T-helper 1 cell treated with Interleukin-12 subunit alpha and Interleukin-12 subunit beta and Interleukin-4 antibody, amounts not matched to agents 30 μg/mL and 1 μg/mL, for 36 hours (primary cell): Measurements from ENCODE around the gene SMARCC2.

Experiments used
- H3K27ac Mint-ChIP-seq: one replicate; pipeline ENCODE4 v1.8.0; 2021; ENCODE audit warnings: mild to moderate bottlenecking, mixed read lengths
- H3K27me3 Mint-ChIP-seq: one replicate; pipeline ENCODE4 v1.8.0; 2021; ENCODE audit warnings: low read depth, mixed read lengths
- H3K36me3 Mint-ChIP-seq: one replicate; pipeline ENCODE4 v1.8.0; 2021; ENCODE audit warnings: low read depth, mixed read lengths
- H3K4me1 Mint-ChIP-seq: one replicate; pipeline ENCODE4 v1.8.0; 2021; ENCODE audit warnings: low read depth, mixed read lengths
- H3K4me3 Mint-ChIP-seq: one replicate; pipeline ENCODE4 v1.8.0; 2021; ENCODE audit warnings: mild to moderate bottlenecking, moderate library complexity, mixed read lengths
- H3K9me3 Mint-ChIP-seq: one replicate; pipeline ENCODE4 v1.8.0; 2021; ENCODE audit warnings: mixed read lengths

SMARCC2 gene

DNA sequence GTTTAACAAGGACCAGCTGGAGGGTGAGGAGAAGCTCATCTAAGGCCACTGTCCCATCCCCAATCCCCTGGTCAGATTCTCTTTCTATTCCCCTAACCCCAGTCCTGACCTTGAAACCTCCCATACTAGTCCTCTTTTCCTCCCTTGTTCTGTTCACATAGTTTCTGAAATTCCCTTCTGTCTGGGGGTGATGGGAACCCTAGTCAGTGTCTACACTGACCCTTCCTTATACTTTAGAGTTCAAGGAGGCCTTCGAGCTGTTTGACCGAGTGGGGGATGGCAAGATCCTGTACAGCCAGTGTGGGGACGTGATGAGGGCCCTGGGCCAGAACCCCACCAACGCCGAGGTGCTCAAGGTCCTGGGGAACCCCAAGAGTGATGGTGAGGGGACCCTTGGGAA, 34.5 kb downstream of the SMARCC2 start:
- Mint-ChIP-seq H3K4me1 (peaks cover 45% of the 10 kb centered on the region), H3K36me3 (peaks cover 23% of the 10 kb centered on the region), H3K4me3 (peak overlapping the region; percentile 5), H3K27ac (no peak overlapping the region), H3K9me3 (no peaks in the 10 kb centered on the region), H3K27me3 (no peaks in the 10 kb centered on the region)

GRCh38 chr12:56154246-56154771, 35.0 kb downstream of the SMARCC2 start:
- peaks cover 43% of the 10 kb centered on the region for H3K4me1 Mint-ChIP-seq
- no peaks in the 10 kb centered on the region for H3K27me3 Mint-ChIP-seq
- no peaks in the 10 kb centered on the region for H3K9me3 Mint-ChIP-seq
- H3K36me3 Mint-ChIP-seq: peaks cover 18% of the 10 kb centered on the region
- H3K27ac Mint-ChIP-seq: peak overlapping the region; percentile 31
- H3K4me3 Mint-ChIP-seq: no peak overlapping the region

DNA sequence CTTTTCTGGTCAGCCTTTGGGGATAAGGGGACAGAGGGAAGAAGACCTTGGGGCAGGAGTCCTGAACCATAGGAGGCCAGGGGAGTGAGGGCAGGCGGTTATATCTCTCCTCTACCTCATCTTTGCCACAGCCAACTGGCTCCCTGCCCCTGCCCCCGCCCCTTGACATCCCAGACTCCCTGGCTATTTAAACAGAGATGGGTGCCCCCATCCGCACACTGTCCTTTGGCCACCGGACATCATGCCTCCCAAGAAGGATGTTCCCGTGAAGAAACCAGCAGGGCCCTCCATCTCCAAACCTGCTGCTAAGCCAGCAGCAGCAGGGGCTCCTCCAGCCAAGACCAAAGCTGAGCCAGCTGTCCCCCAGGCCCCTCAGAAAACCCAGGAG, 35.6 kb downstream of the SMARCC2 start:
- H3K27me3 Mint-ChIP-seq: no peaks in the 10 kb centered on the region
- no peaks in the 10 kb centered on the region for H3K9me3 Mint-ChIP-seq
- peak overlapping the region; percentile 100 for H3K27ac Mint-ChIP-seq
- H3K4me1 Mint-ChIP-seq: peaks cover 40% of the 10 kb centered on the region
- H3K36me3 Mint-ChIP-seq: peaks cover 11% of the 10 kb centered on the region
- H3K4me3 Mint-ChIP-seq: peak overlapping the region; percentile 90

DNA sequence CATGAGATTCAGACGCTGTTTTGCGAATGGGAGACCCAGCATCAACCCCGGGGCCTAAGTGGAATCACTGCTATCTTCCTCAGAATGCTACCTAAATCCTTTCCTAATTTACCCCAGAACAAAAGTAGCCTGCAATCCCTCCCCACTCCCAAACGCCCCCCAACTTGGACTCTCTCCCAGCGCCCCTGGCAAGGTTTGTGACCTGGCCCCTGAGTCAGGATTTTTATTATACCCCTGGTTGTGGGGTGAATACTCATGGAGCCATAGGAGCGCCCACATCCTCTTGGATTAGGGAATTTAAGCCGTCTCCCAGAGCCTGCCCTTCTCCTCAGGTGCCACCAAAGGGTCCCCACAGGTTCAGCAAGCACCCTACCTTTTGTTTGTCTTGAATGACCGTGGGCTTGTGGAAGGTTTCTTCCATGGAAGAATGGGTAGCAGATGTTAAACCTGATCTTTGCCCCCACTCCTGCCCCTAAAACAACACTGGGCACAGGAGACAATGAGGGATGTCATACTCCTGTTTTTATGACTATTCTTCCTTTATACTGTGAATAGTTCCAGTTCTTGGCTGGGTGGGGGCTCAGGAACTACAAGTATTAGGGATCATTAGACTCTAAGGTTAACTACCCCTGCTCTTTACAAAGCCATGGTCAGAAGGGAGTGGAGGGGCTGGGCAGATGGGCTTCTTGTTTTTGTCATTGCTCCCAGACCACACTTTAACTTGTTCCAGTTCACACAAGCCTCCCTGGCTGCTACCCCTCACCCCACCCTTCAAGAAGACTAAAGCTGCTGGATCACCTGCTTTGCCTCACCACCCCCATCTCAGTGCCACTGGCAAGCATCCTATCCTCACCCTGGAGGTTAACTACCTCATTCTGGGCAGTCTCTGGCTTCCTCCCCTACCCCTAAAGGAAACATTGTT, 36.3 kb downstream of the SMARCC2 start:
- no peaks in the 10 kb centered on the region for H3K9me3 Mint-ChIP-seq
- peaks cover 8% of the 10 kb centered on the region for H3K36me3 Mint-ChIP-seq
- no peaks in the 10 kb centered on the region for H3K27me3 Mint-ChIP-seq
- peak overlapping the region; percentile 90 for H3K4me3 Mint-ChIP-seq
- H3K4me1 Mint-ChIP-seq: peaks cover 40% of the 10 kb centered on the region
- H3K27ac Mint-ChIP-seq: peak overlapping the region; percentile 100

- H3K27me3 Mint-ChIP-seq: no peaks in the 10 kb centered on the region
- H3K36me3 Mint-ChIP-seq: peaks cover 7% of the 10 kb centered on the region
- H3K4me1 Mint-ChIP-seq: peaks cover 37% of the 10 kb centered on the region
- H3K9me3 Mint-ChIP-seq: no peaks in the 10 kb centered on the region
- H3K27ac Mint-ChIP-seq: peak within 1 kb of the TSS; percentile 100
- peak within 1 kb of the TSS; percentile 90 for H3K4me3 Mint-ChIP-seq
Measured at GRCh38 chr12:56152132-56152755, 37.0 kb downstream of the SMARCC2 start, which contains the start of gene MYL6B. Gene MYL6B, plus strand, starts transcription at chr12:56152587. Its CDS starts 1,332 bp downstream, at chr12:56153919.

DNA sequence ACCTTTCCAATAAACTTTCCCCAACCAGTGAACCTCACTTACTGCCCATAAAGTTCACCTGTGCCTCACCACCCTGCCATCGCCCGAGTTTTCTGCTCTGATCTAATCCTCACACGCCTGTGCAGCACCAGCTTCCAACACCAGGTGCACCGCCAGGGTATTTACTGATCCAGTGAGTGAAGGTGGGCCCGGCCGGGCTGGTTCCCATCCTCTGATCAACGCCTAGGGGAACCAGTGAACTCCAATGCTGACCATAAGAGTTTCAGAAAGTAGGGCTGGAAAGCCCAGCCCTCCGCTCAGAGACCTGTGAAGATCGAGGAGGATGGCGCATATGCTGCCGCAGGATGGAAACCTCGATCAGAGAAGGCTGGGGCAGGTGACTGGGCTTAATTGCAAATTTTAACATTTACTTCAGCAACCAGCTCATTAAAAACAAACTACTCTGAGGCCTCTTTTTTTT, 37.6 kb downstream of the SMARCC2 start:
- H3K4me1 Mint-ChIP-seq: peaks cover 36% of the 10 kb centered on the region
- H3K9me3 Mint-ChIP-seq: no peaks in the 10 kb centered on the region
- H3K4me3 Mint-ChIP-seq: peak overlapping the region; percentile 90
- H3K27me3 Mint-ChIP-seq: no peaks in the 10 kb centered on the region
- H3K36me3 Mint-ChIP-seq: peaks cover 6% of the 10 kb centered on the region
- H3K27ac Mint-ChIP-seq: peak overlapping the region; percentile 100

- peaks cover 36% of the 10 kb centered on the region for H3K4me1 Mint-ChIP-seq
- H3K27ac Mint-ChIP-seq: peak overlapping the region; percentile 100
- no peaks in the 10 kb centered on the region for H3K9me3 Mint-ChIP-seq
- no peaks in the 10 kb centered on the region for H3K27me3 Mint-ChIP-seq
- H3K4me3 Mint-ChIP-seq: peak overlapping the region; percentile 14
- peaks cover 6% of the 10 kb centered on the region for H3K36me3 Mint-ChIP-seq
Measured at GRCh38 chr12:56150563-56150962, 38.7 kb downstream of the SMARCC2 start.

DNA sequence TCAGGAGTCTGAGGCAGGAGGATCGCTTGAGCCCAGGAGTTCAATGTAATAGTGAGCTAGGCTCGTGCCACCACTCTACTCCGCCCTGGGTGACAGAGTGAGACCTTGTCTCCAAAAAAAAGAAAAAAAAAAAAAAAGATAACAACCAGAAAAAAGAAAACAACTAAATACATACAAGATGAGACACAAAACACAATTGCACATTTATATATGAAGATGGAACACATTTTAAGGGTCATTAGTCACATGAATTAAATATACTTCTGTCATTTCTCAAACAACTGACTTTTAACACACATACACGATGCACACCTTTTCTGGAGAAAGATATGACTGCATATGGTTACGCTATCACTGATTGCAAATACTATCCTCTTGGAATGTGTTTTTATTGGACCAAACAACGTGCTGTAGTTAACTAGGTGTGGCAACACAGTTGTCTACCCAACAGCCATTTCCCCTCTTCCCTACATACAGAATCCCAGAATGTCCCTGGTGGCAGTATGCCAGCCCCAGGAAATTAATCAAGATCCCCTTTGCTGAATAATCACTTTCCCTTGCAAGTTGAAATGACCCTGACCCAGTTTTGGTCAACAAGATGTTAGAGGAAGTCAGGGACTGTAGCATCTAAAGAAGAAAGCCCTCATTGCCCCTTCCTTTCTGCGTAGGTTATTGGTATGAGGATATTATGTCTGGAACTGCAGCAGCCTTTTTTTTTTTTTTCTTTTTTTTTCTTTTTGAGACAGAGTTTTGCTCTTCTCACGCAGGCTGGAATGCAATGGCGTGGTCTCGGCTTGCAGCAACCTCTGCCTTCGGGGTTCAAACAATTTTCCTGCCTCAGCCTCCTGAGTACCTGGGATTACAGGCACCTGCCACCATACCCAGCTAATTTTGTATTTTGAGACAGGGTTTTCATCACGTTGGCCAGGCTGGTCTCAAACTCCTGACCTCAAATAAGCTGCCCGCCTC, 42.5 kb downstream of the SMARCC2 start:
- Mint-ChIP-seq H3K36me3 (peaks cover 37% of the 10 kb centered on the region), H3K4me3 (no peak overlapping the region), H3K27me3 (no peaks in the 10 kb centered on the region), H3K27ac (no peak overlapping the region), H3K4me1 (peaks cover 26% of the 10 kb centered on the region), H3K9me3 (no peaks in the 10 kb centered on the region)

DNA sequence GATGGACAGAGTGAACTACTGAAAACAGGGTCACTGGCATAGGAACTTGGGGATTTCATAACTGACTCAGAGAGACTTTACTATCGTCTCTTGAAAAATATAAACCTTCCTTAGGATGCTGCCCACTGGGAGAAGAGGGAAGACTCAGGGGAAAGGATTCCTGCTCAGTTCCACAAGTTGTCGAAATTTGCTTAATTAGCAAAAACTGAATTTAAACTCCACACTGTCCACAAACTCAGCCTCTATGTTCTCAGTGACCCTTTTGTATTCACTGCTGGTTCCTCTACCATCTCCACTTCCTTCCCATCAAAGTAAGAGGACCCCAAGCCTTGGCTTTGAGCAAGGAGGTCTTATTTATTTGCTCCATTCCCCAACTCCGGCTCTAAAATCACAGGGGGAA, 44.1 kb downstream of the SMARCC2 start:
- H3K4me1 Mint-ChIP-seq: peaks cover 20% of the 10 kb centered on the region
- peaks cover 46% of the 10 kb centered on the region for H3K36me3 Mint-ChIP-seq
- no peaks in the 10 kb centered on the region for H3K9me3 Mint-ChIP-seq
- H3K4me3 Mint-ChIP-seq: no peak overlapping the region
- no peak overlapping the region for H3K27ac Mint-ChIP-seq
- no peaks in the 10 kb centered on the region for H3K27me3 Mint-ChIP-seq

DNA sequence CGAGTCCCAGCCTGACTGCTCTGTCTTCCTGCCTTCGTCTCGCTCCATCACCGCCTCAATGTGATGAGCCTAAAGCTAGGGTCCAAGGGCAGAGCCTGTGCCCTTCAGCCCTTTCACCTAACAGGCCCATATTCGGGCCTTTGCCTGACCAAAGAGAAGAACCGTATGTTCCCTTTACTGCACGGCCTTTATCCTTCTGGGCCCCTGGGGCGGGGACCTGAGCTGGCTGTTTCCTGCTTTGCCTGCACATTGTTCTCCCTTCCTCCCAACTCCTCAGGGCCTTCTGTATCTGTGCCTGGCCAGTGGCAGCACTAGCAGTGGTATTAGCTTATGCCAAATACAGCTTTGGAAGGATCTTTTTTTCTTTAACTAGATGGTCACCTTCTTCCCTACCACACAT, 45.4 kb downstream of the SMARCC2 start:
- peaks cover 56% of the 10 kb centered on the region for H3K36me3 Mint-ChIP-seq
- H3K27me3 Mint-ChIP-seq: no peaks in the 10 kb centered on the region
- no peak overlapping the region for H3K27ac Mint-ChIP-seq
- peaks cover 22% of the 10 kb centered on the region for H3K4me1 Mint-ChIP-seq
- H3K4me3 Mint-ChIP-seq: no peak overlapping the region
- H3K9me3 Mint-ChIP-seq: no peaks in the 10 kb centered on the region

DNA sequence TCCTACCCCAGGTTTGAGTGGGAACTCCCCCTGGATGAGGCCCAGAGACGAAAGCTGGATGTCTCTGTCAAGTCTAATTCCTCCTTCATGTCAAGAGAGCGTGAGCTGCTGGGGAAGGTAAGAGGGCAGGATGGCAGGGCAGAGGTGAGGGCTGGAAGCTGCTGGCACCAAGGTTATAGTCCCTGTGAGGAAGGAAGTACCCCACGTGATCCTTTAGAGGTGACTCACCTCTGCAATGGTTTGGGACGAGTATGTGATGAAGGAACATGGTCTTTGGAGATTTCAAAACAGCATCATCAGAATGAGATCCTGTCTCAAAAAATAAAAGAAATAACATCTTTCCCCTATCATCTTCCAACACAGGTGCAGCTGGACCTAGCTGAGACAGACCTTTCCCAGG, 46.1 kb downstream of the SMARCC2 start:
- H3K36me3 Mint-ChIP-seq: peaks cover 62% of the 10 kb centered on the region
- H3K27ac Mint-ChIP-seq: peak overlapping the region; percentile 73
- H3K4me1 Mint-ChIP-seq: peaks cover 28% of the 10 kb centered on the region
- no peak overlapping the region for H3K4me3 Mint-ChIP-seq
- no peaks in the 10 kb centered on the region for H3K9me3 Mint-ChIP-seq
- no peaks in the 10 kb centered on the region for H3K27me3 Mint-ChIP-seq

DNA sequence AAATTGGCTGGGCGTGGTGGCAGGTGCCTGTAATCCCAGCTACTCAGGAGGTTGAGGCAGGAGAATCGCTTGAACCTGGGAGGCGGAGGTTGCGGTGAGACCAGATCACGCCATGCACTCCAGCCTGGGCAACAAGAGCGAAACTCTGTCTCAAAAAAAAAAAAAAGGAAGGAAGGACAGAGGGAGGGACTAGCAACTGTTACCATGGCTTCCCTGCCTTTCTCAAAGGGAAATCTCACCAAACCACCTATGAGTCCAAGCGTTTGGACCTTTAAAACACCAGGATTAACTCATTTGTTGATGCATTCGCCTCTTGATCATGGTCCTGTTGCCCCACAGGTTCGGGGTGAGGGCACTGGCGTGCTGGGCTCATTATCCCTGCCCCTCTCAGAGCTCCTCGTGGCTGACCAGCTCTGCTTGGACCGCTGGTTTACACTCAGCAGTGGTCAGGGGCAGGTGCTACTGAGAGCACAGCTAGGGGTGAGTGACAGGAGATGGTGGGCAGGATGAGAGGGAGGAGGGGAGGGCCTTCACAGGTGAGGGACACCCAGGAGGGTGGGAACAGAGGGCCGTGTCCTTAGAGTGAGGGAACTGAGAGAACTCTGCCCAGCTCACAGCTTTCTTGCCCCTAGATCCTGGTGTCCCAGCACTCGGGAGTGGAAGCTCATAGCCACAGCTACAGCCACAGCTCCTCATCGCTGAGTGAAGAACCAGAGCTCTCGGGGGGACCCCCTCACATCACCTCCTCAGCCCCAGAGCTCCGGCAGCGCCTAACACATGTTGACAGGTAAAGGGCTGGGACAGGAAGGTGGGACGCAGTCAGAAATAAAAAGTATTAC, 47.1 kb downstream of the SMARCC2 start:
- no peaks in the 10 kb centered on the region for H3K9me3 Mint-ChIP-seq
- no peak overlapping the region for H3K4me3 Mint-ChIP-seq
- H3K36me3 Mint-ChIP-seq: peaks cover 72% of the 10 kb centered on the region
- no peaks in the 10 kb centered on the region for H3K27me3 Mint-ChIP-seq
- H3K4me1 Mint-ChIP-seq: peaks cover 36% of the 10 kb centered on the region
- peak overlapping the region; percentile 52 for H3K27ac Mint-ChIP-seq

DNA sequence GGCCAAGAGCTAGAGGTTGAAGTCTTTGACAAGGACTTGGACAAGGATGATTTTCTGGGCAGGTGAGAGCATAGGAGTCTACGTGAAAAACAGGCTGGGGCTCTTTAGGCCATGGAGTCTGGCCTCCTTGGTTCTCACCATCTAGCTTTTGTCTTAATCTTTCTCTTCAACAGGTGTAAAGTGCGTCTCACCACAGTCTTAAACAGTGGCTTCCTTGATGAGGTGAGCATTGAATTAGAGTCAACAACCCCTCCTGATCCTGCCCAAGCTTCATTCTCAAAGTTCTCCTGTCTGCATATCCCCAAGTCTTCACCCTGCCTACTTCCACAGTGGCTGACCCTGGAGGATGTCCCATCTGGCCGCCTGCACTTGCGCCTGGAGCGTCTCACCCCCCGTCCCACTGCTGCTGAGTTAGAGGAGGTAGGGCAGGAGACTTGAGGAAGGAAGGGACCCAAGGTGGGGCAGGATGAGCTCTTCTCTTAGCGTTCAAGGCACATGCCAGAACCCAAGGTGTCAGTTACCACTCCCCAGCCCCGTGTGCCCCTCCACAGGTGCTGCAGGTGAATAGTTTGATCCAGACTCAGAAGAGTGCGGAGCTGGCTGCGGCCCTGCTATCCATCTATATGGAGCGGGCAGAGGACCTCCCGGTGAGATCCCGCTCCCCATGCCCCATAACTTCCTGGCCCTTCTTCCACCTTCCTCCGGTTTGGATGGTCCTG, 51.3 kb downstream of the SMARCC2 start:
- H3K4me1 Mint-ChIP-seq: peaks cover 36% of the 10 kb centered on the region

More for the DNA sequence above, 51.3 kb downstream of the SMARCC2 start:
- Mint-ChIP-seq H3K4me3 (no peak overlapping the region), H3K27me3 (no peaks in the 10 kb centered on the region), H3K36me3 (peaks cover 72% of the 10 kb centered on the region), H3K27ac (peak overlapping the region; percentile 78), H3K9me3 (no peaks in the 10 kb centered on the region)
